ENCODE measurements around the gene CENPT. TPM values are rescaled to one million over a fixed set of nuclear protein-coding genes. Genes with fewer than 3 reads are reported as not detected.

Gene CENPT
- total RNA-seq, 1 experiment from 2014 or later = 60.9 TPM

DNA sequence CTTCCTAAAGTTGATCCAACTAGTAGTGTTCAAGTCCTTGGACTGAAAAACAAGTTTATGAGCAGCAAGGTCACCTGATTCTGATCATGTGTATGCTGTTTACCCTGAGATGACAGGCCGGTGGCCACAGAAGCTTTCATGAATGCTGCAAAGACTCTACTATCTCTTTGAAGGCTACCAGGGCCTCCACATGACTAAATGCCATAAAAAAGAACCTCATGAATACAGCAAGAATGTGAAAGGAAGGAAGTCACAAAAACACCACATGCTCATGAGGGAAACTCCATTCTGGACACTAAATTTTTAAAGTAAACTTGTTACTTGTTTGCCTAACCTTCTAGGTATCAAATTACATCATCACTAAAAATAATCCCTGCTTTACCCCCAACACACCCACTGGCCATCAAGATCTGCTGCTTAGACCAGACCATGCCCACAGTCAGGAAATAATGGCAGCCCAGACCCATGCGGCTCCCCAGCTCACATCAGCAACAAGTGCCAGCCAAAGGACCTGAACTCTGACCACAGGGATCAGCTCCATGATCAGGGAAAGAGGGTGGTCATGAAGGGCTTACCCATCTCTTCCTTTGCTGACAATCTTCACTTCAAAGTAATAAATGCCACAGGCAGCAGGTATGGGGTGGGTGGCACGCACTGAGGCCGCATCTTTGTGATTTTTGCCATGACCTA is 42.5 kb downstream of the CENPT start:
- Histone ChIP-seq H3K23me2 (ENCODE audit: insufficient read length, low read depth, low read length, poor library complexity, severe bottlenecking) (peaks cover 7% of the 10 kb centered on the region), H3K23ac (ENCODE audit: insufficient read length, low read depth, low read length) (no peak overlapping the region), H4K20me1 (ENCODE audit: control insufficient read depth, insufficient read depth, insufficient read length) (no peaks in the 10 kb centered on the region), H4K8ac (replicated peaks; ENCODE audit: insufficient read length, low read depth, low read length) (no peak overlapping the region), H3K4me2 (ENCODE audit: insufficient read depth, insufficient read length, low read length) (peak overlapping the region; percentile 75), H2AK5ac (ENCODE audit: insufficient read length, low read length) (no peak overlapping the region), H2BK20ac (ENCODE audit: low read depth, low read length, poor library complexity, severe bottlenecking) (no peak overlapping the region), H4K5ac (ENCODE audit: insufficient read length, low read depth, low read length) (no peak overlapping the region), H2BK15ac (ENCODE audit: low read depth, low read length) (no peak overlapping the region), H3K4ac (ENCODE audit: low read depth, low read length) (no peak overlapping the region), H3K27me3 (ENCODE audit: insufficient read depth, low read length) (no peaks in the 10 kb centered on the region), H3K56ac (ENCODE audit: insufficient read length, low read depth, low read length) (no peak overlapping the region), H2BK12ac (ENCODE audit: insufficient read length, low read depth, low read length) (no peak overlapping the region), H3K27ac (ENCODE audit: insufficient read length, low read depth, low read length) (no peak overlapping the region), H3K9me3 (ENCODE audit: control insufficient read depth, low read depth, low read length) (no peaks in the 10 kb centered on the region), H2BK5ac (ENCODE audit: insufficient read length, low read length) (no peak overlapping the region), H2BK120ac (ENCODE audit: low read depth, low read length, poor library complexity, severe bottlenecking) (no peak overlapping the region), H3K4me1 (ENCODE audit: insufficient read depth, low read length) (0 out of 2 replicates have a peak, but pooled peaks cover 3% of the 10 kb centered on the region), H3K18ac (ENCODE audit: insufficient read length, low read depth, low read length) (no peak overlapping the region), H3K14ac (ENCODE audit: insufficient read depth, low read length) (no peak overlapping the region), H3K9ac (ENCODE audit: extremely low read depth, insufficient read length, low read length) (no peak overlapping the region), H3K79me2 (ENCODE audit: insufficient read depth, low read length) (peaks cover 2% of the 10 kb centered on the region; the same call in 1 of the 2 replicates), H3K79me1 (ENCODE audit: insufficient read depth, low read depth, low read length, poor library complexity, severe bottlenecking) (peaks cover 3% of the 10 kb centered on the region), H2AFZ (ENCODE audit: low read length) (no peak overlapping the region), H4K91ac (ENCODE audit: insufficient read length, low read depth, low read length) (no peak overlapping the region), H3T11ph (ENCODE audit: low read length) (no peak overlapping the region)
- WGBS (ENCODE audit: extremely low coverage, insufficient read length, low lambda C conversion rate) = no CpG with 5 or more reads among the region's 4 CpGs
- TF ChIP-seq, protein P1, sequence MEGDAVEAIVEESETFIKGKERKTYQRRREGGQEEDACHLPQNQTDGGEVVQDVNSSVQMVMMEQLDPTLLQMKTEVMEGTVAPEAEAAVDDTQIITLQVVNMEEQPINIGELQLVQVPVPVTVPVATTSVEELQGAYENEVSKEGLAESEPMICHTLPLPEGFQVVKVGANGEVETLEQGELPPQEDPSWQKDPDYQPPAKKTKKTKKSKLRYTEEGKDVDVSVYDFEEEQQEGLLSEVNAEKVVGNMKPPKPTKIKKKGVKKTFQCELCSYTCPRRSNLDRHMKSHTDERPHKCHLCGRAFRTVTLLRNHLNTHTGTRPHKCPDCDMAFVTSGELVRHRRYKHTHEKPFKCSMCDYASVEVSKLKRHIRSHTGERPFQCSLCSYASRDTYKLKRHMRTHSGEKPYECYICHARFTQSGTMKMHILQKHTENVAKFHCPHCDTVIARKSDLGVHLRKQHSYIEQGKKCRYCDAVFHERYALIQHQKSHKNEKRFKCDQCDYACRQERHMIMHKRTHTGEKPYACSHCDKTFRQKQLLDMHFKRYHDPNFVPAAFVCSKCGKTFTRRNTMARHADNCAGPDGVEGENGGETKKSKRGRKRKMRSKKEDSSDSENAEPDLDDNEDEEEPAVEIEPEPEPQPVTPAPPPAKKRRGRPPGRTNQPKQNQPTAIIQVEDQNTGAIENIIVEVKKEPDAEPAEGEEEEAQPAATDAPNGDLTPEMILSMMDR (conservative IDR thresholded peaks at IDR 0.05) = no peak
- no peaks in the 10 kb centered on the region for H3K9me3 Mint-ChIP-seq
- peaks cover 10 to 14% of the 10 kb centered on the region in 2 experiments for H3K4me1 Mint-ChIP-seq
- H3K27me3 Mint-ChIP-seq (ENCODE audit: low read depth) = no peaks in the 10 kb centered on the region
- H3K36me3 Mint-ChIP-seq (ENCODE audit: insufficient read depth in 1 of 3, low read depth in 3 of 3) = peaks cover 11 to 47% (median 35%) of the 10 kb centered on the region in 3 experiments; a peak in 6 of 7 replicates
- DNase-seq = no peak
- peak overlapping the region in 1 of 3 experiments; percentile 69; a peak in 2 of 7 replicates for H3K27ac Mint-ChIP-seq
- H3K4me3 Mint-ChIP-seq = peak overlapping the region; percentile 92 to 94
